ENCODE results near the gene GRK4.

DNA sequence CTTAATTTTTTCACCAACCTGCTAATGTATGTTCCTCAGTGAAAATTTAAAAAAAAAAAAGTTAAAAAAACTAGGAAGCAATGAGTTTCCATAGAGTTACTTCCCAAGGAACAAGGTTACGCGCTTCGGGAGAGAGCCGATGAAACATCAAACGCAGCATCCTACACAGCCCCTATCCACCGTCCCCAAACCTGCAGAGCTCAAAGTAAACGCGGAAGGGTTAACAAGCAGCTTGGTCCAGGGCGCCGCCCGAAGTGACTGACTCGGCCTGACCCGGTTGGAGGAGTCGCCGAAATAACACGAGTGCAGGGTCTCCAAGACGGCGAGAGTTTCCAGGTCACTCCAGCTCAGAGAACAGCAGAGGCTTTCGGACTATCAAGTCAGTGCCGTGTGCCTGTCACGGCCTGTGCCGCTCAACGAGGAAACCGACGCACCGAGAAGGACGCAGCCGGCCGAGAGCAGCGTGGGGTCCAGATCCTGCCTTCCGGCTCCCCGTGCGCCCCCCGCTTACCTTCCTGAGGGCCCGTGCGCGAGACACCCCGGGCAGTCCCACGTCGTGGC lies 677 bp upstream of the GRK4 start:
- TF ChIP-seq ETV6 (conservative IDR thresholded peaks at IDR 0.05 in 1 of 2, IDR thresholded peaks at IDR 0.05 in 1 of 2; ENCODE audit: borderline replicate concordance in 1 of 2, low read depth in 1 of 2), result no peak
- TF ChIP-seq TCF12 (IDR thresholded peaks at IDR 0.05; ENCODE audit: low read depth, low read length), result no peak
